ENCODE results near the gene ATCAY. TPM values are rescaled to one million over a fixed set of nuclear protein-coding genes. Genes with fewer than 3 reads are reported as not detected.

ATCAY gene
- total RNA-seq, 1 experiment from 2014 or later, result not detected

DNA sequence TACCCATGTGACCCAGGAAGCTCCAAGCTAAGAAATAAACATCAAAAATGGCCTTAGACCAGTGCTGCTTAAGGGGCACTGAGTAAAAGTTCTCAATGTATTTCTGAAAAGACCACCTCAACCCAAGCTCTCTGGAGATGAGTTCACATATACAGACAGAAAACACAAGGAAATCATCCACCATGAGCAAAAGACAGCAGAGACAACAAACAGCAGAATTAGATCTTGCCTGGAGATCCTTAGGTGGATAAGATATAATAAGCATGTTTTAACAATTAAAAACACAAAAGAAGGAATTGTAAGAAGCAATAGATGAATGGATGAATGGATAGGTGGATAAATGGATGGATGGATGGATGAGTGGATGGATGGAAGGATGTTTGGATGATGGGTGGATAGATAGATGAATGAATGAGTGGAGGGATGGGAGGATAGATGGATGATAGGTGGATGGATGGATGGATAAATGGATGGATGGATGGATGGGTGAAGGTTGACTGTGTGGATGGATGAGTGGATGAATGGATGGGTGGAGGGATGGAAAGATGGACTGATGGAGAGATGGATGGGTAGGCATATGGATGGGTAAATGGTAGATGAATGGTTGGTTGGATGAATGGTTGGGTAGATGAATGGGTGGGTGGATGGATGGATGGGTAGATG lies 42.7 kb downstream of the ATCAY start:
- CTCF ChIA-PET, result no interaction called here
- Histone ChIP-seq H2AFZ (ENCODE audit: low read length) (no peak overlapping the region), H3K9me3 (ENCODE audit: low read length) (no peaks in the 10 kb centered on the region), H3K9me2 (replicated peaks; ENCODE audit: low read length) (no peaks in the 10 kb centered on the region), H3K27me3 (ENCODE audit: low read length) (no peaks in the 10 kb centered on the region), H3K4me3 (ENCODE audit: low read length) (no peak overlapping the region), H3K4me2 (ENCODE audit: low read length) (no peak overlapping the region), H3K4me1 (ENCODE audit: insufficient read depth, low read length) (no peaks in the 10 kb centered on the region), H3K9ac (ENCODE audit: low read length) (no peak overlapping the region), H3K36me3 (ENCODE audit: low read depth, low read length) (no peaks in the 10 kb centered on the region), H3F3A (ENCODE audit: low read length, unreplicated experiment) (no peaks in the 10 kb centered on the region), H3K79me2 (ENCODE audit: low read length) (no peaks in the 10 kb centered on the region), H3K27ac (ENCODE audit: low read length) (no peak overlapping the region), H4K20me1 (ENCODE audit: low read length) (no peaks in the 10 kb centered on the region)
- POLR2A ChIA-PET (ENCODE audit: unreplicated experiment), result no interaction called here
- DNase-seq (no peak), ATAC-seq (no peak)
- intact Hi-C loops (cut with micrococcal nuclease), result no loop called here
- BruUV-seq (replicated peaks), result no TSS peak
- TF ChIP-seq, protein P1, sequence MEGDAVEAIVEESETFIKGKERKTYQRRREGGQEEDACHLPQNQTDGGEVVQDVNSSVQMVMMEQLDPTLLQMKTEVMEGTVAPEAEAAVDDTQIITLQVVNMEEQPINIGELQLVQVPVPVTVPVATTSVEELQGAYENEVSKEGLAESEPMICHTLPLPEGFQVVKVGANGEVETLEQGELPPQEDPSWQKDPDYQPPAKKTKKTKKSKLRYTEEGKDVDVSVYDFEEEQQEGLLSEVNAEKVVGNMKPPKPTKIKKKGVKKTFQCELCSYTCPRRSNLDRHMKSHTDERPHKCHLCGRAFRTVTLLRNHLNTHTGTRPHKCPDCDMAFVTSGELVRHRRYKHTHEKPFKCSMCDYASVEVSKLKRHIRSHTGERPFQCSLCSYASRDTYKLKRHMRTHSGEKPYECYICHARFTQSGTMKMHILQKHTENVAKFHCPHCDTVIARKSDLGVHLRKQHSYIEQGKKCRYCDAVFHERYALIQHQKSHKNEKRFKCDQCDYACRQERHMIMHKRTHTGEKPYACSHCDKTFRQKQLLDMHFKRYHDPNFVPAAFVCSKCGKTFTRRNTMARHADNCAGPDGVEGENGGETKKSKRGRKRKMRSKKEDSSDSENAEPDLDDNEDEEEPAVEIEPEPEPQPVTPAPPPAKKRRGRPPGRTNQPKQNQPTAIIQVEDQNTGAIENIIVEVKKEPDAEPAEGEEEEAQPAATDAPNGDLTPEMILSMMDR (conservative IDR thresholded peaks at IDR 0.05; ENCODE audit: low read depth, low read length), result no peak
- no peak for TF ChIP-seq EZH2phosphoT487 (IDR thresholded peaks at IDR 0.05; ENCODE audit: borderline replicate concordance, low read length)
- no peak for TF ChIP-seq EZH2 (IDR thresholded peaks at IDR 0.05; ENCODE audit: low read length, unreplicated experiment)

DNA sequence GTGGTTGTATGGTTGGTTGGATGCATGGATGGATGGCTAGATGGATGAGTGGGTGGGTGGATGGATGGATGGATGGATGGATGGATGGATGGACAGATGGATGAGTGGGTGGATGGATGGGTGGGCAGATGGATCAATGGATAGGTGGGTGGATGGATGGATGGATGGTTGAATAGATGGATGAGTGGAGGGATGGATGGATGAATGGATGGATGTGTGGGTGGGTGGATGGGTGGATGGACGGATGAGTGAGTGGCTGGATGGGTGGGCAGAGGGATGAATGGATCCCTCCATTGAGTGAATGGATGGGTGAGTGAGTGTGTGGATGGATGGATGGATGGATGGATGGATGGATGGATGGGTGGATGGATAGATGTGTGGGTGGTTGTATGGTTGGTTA lies 43.4 kb downstream of the ATCAY start:
- Histone ChIP-seq H3K4me2 (ENCODE audit: low read length) (no peak overlapping the region), H3K79me2 (ENCODE audit: low read length) (no peaks in the 10 kb centered on the region), H3K9me3 (ENCODE audit: low read length) (no peaks in the 10 kb centered on the region), H3K9me2 (replicated peaks; ENCODE audit: low read length) (no peaks in the 10 kb centered on the region), H2AFZ (ENCODE audit: low read length) (no peak overlapping the region), H4K20me1 (ENCODE audit: low read length) (no peaks in the 10 kb centered on the region), H3K27ac (ENCODE audit: low read length) (no peak overlapping the region), H3F3A (ENCODE audit: low read length, unreplicated experiment) (no peaks in the 10 kb centered on the region), H3K27me3 (ENCODE audit: low read length) (no peaks in the 10 kb centered on the region), H3K4me1 (ENCODE audit: insufficient read depth, low read length) (no peaks in the 10 kb centered on the region), H3K9ac (ENCODE audit: low read length) (no peak overlapping the region), H3K36me3 (ENCODE audit: low read depth, low read length) (no peaks in the 10 kb centered on the region), H3K4me3 (ENCODE audit: low read length) (no peak overlapping the region)
- no peak for ATAC-seq
- TF ChIP-seq EZH2phosphoT487 (IDR thresholded peaks at IDR 0.05; ENCODE audit: borderline replicate concordance, low read length) (no peak), EZH2 (IDR thresholded peaks at IDR 0.05; ENCODE audit: low read length, unreplicated experiment) (no peak)
- TF ChIP-seq, protein P1 (conservative IDR thresholded peaks at IDR 0.05; ENCODE audit: low read depth, low read length), result no peak
- intact Hi-C loops (cut with micrococcal nuclease), result no loop called here
- CTCF ChIA-PET, result no interaction called here
- no TSS peak for BruUV-seq (replicated peaks)
- POLR2A ChIA-PET (ENCODE audit: unreplicated experiment), result no interaction called here
- DNase-seq, result no peak

- Histone ChIP-seq H3K79me2 (ENCODE audit: low read length) (no peaks in the 10 kb centered on the region), H3K4me3 (ENCODE audit: low read length) (no peak overlapping the region), H3K9ac (ENCODE audit: low read length) (no peak overlapping the region), H2AFZ (ENCODE audit: low read length) (no peak overlapping the region), H3F3A (ENCODE audit: low read length, unreplicated experiment) (no peaks in the 10 kb centered on the region), H3K27ac (ENCODE audit: low read length) (no peak overlapping the region), H3K36me3 (ENCODE audit: low read depth, low read length) (no peaks in the 10 kb centered on the region), H3K9me2 (replicated peaks; ENCODE audit: low read length) (no peaks in the 10 kb centered on the region), H3K4me1 (ENCODE audit: insufficient read depth, low read length) (no peaks in the 10 kb centered on the region), H3K9me3 (ENCODE audit: low read length) (no peaks in the 10 kb centered on the region), H4K20me1 (ENCODE audit: low read length) (no peaks in the 10 kb centered on the region), H3K27me3 (ENCODE audit: low read length) (no peaks in the 10 kb centered on the region), H3K4me2 (ENCODE audit: low read length) (no peak overlapping the region)
- ChIA-PET POLR2A (ENCODE audit: unreplicated experiment) (no interaction called here), CTCF (interaction anchor here (0.6 kb wide), 1 partner anchor 78 kb away, joined by 3 read pairs; no protein-coding TSS in a partner anchor)
- DNase-seq, result no peak
- TF ChIP-seq, protein P1 (conservative IDR thresholded peaks at IDR 0.05; ENCODE audit: low read depth, low read length), result no peak
- TF ChIP-seq EZH2phosphoT487 (IDR thresholded peaks at IDR 0.05; ENCODE audit: borderline replicate concordance, low read length) (no peak), EZH2 (IDR thresholded peaks at IDR 0.05; ENCODE audit: low read length, unreplicated experiment) (no peak)
- ATAC-seq, result no peak
- intact Hi-C loops (cut with micrococcal nuclease), result no loop called here
- BruUV-seq (replicated peaks), result no TSS peak
Observed at GRCh38 chr19:3931041-3931440, 50.6 kb downstream of the ATCAY start.
